CD14-positive monocyte (primary cell): ENCODE data around the gene HAPLN2. TPM values are rescaled to one million over a fixed set of nuclear protein-coding genes. Genes with fewer than 3 reads are reported as not detected.

Experiments used
- DNase-seq, 3 donors: peaks; one replicate each; pipeline ENCODE4 v3.0.0-alpha.2; 2011 to 2022
- H2AFZ ChIP-seq: 2 replicates; pipeline ENCODE4 v1.6.0; 2012; ENCODE audit warnings: mild to moderate bottlenecking, low read depth, low read length, inconsistent platforms; ENCODE audit not compliant: insufficient read depth, poor library complexity, severe bottlenecking
- H3K27ac ChIP-seq, 2 donors: 1 replicate in 1 of 2; 2 replicates in 1 of 2; pipeline ENCODE4 v1.5.1; 2012 to 2013; ENCODE audit warnings: low read length in 2 of 2, control low read depth in 1 of 2, inconsistent platforms in 1 of 2, low read depth in 1 of 2, mild to moderate bottlenecking in 1 of 2
- H3K27me3 ChIP-seq, 2 donors: one replicate each; pipeline versions ENCODE4 v1.6.0 to v1.6.1; 2011 to 2013; ENCODE audit warnings: low read length in 2 of 2; ENCODE audit not compliant: control insufficient read depth in 2 of 2, insufficient read depth in 2 of 2
- H3K36me3 ChIP-seq, 2 donors: replicated peaks in 1 of 2; 1 replicate in 1 of 2; 2 replicates in 1 of 2; pipeline versions ENCODE4 v1.5.1 to v1.6.1; 2012 to 2013; ENCODE audit warnings: low read length in 2 of 2, control low read depth in 1 of 2, inconsistent platforms in 1 of 2, mild to moderate bottlenecking in 1 of 2; ENCODE audit not compliant: insufficient read depth in 2 of 2, control insufficient read depth in 1 of 2
- H3K4me1 ChIP-seq, 2 donors: 1 replicate in 1 of 2; 2 replicates in 1 of 2; pipeline versions ENCODE4 v1.5.1 to v1.6.1; 2012 to 2013; ENCODE audit warnings: low read length in 2 of 2, control low read depth in 1 of 2, inconsistent platforms in 1 of 2, mild to moderate bottlenecking in 1 of 2, moderate library complexity in 1 of 2; ENCODE audit not compliant: insufficient read depth in 2 of 2, control insufficient read depth in 1 of 2
- H3K4me2 ChIP-seq: replicated peaks from 2 replicates; pipeline ENCODE3; 2012; ENCODE audit warnings: low read length, moderate library complexity, mild to moderate bottlenecking; ENCODE audit not compliant: poor library complexity, severe bottlenecking; ENCODE audit errors: extremely low read depth
- H3K4me3 ChIP-seq, 3 experiments: fragments of 200-600 bp in 1 of 3; sonication (generic) in 1 of 3; replicated peaks in 1 of 3; 1 replicate in 2 of 3; 2 replicates in 1 of 3; pipeline ENCODE4 v1.5.1; 2011 to 2013; ENCODE audit warnings: low read length in 3 of 3, mild to moderate bottlenecking in 3 of 3, control low read depth in 2 of 3, low read depth in 2 of 3, inconsistent platforms in 1 of 3, moderate library complexity in 1 of 3
- H3K79me2 ChIP-seq: 2 replicates; pipeline ENCODE4 v1.6.0; 2012; ENCODE audit warnings: mild to moderate bottlenecking, control low read depth, inconsistent platforms, low read length, moderate library complexity; ENCODE audit not compliant: insufficient read depth
- H3K9ac ChIP-seq: 2 replicates; pipeline ENCODE4 v1.6.0; 2017; ENCODE audit warnings: low read length, mild to moderate bottlenecking; ENCODE audit not compliant: insufficient read depth, poor library complexity, severe bottlenecking
- H3K9me3 ChIP-seq, 2 donors: replicated peaks in 1 of 2; 1 replicate in 1 of 2; 2 replicates in 1 of 2; pipeline versions ENCODE4 v1.5.1 to v1.6.1; 2012 to 2013; ENCODE audit warnings: low read length in 2 of 2, control low read depth in 1 of 2; ENCODE audit not compliant: control insufficient read depth in 1 of 2, insufficient read depth in 1 of 2
- H4K20me1 ChIP-seq: 2 replicates; pipeline ENCODE4 v1.6.0; 2012; ENCODE audit warnings: mild to moderate bottlenecking, low read length, control low read depth, moderate library complexity; ENCODE audit not compliant: insufficient read depth
- H3K27ac Mint-ChIP-seq, 7 donors: one replicate each; pipeline ENCODE4 v1.8.0; 2020; ENCODE audit warnings: mild to moderate bottlenecking in 7 of 7, mixed read lengths in 7 of 7, moderate library complexity in 6 of 7, inconsistent platforms in 2 of 7
- H3K27me3 Mint-ChIP-seq, 3 donors: one replicate each; pipeline ENCODE4 v1.8.0; 2021 to 2022; ENCODE audit warnings: low read depth in 3 of 3, mild to moderate bottlenecking in 3 of 3, mixed read lengths in 3 of 3, moderate library complexity in 3 of 3, inconsistent platforms in 1 of 3
- H3K36me3 Mint-ChIP-seq, 2 donors: one replicate each; pipeline ENCODE4 v1.8.0; 2020; ENCODE audit warnings: mixed read lengths in 2 of 2, inconsistent platforms in 1 of 2, mild to moderate bottlenecking in 1 of 2
- H3K4me1 Mint-ChIP-seq: one replicate; pipeline ENCODE4 v1.8.0; 2020; ENCODE audit warnings: mild to moderate bottlenecking, mixed read lengths
- H3K4me3 Mint-ChIP-seq, 2 donors: one replicate each; pipeline ENCODE4 v1.8.0; 2020; ENCODE audit warnings: mild to moderate bottlenecking in 2 of 2, mixed read lengths in 2 of 2, moderate library complexity in 1 of 2
- H3K9me3 Mint-ChIP-seq, 7 donors: one replicate each; pipeline ENCODE4 v1.8.0; 2020 to 2022; ENCODE audit warnings: mixed read lengths in 7 of 7, mild to moderate bottlenecking in 6 of 7, moderate library complexity in 6 of 7, inconsistent platforms in 2 of 7
- WGBS: methylation state at CpG from one replicate; pipeline ENCODE4 v1.1.5; 2013; ENCODE audit warnings: missing lambda C conversion rate; ENCODE audit not compliant: insufficient coverage; 5-methylcytosine and 5-hydroxymethylcytosine counted together
- intact Hi-C, 2 donors: fragments of 100-400 bp; cut with micrococcal nuclease; formaldehyde crosslinking; loops; one replicate each; pipeline versions ENCODE4 v1.15.0 to v1.15.1; 2023
- polyA plus RNA-seq, 3 donors: library from polyadenylated mRNA; depleted of rRNA in 1 of 3; unstranded in 2 of 3; stranded (reverse) in 1 of 3; fragments of 300-500 nt in 2 of 3; fragments of >200 nt in 1 of 3; fragmentation: Illumina TruSeq in 2 of 3; gene quantifications; 1 replicate in 2 of 3; 2 replicates in 1 of 3; pipeline ENCODE4 v1.2.3, GENCODE V29; 2012 to 2021
- TF ChIP-seq, protein P1 (sequence below): fragments of 200-600 bp; IDR thresholded peaks from one replicate; pipeline ENCODE4 v1.8.0; 2022; ENCODE audit warnings: antibody characterized with exemption, mild to moderate bottlenecking

HAPLN2 gene
- polyA plus RNA-seq, 3 donors = not detected

DNA sequence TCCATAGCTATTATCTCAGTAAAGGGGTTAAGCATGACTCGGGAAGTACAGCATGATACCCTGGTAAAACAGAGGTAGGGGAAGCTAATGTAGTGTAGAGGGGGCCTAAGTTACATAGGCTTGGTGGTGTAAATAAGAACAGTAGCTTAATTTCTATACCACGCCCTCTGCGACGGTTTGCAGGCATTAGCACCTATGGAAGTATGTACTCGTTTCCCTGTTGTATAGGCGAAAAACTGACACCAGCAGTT lies 28.1 kb upstream of the HAPLN2 start:
- H3K4me2 ChIP-seq = peak overlapping the region; percentile 95
- H3K27ac ChIP-seq = peak overlapping the region in 1 of 2 donors; percentile 84
- TF ChIP-seq, protein P1, sequence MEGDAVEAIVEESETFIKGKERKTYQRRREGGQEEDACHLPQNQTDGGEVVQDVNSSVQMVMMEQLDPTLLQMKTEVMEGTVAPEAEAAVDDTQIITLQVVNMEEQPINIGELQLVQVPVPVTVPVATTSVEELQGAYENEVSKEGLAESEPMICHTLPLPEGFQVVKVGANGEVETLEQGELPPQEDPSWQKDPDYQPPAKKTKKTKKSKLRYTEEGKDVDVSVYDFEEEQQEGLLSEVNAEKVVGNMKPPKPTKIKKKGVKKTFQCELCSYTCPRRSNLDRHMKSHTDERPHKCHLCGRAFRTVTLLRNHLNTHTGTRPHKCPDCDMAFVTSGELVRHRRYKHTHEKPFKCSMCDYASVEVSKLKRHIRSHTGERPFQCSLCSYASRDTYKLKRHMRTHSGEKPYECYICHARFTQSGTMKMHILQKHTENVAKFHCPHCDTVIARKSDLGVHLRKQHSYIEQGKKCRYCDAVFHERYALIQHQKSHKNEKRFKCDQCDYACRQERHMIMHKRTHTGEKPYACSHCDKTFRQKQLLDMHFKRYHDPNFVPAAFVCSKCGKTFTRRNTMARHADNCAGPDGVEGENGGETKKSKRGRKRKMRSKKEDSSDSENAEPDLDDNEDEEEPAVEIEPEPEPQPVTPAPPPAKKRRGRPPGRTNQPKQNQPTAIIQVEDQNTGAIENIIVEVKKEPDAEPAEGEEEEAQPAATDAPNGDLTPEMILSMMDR = no peak
- peak overlapping the region; percentile 79 for H3K9ac ChIP-seq
- WGBS = no CpG with 5 or more reads among the region's 6 CpGs
- H3K9me3 ChIP-seq = no peaks in the 10 kb centered on the region
- peak overlapping the region; percentile 97 for H2AFZ ChIP-seq
- Mint-ChIP-seq H3K27me3 (peaks cover 0 to 2% (median 0%) of the 10 kb centered on the region in 3 donors), H3K4me1 (peaks cover 17% of the 10 kb centered on the region), H3K27ac (peak overlapping the region; percentile 75 to 93 (median 91)), H3K4me3 (peak overlapping the region; percentile 82 to 93), H3K36me3 (peaks cover 21 to 25% of the 10 kb centered on the region in 2 donors), H3K9me3 (no peaks in the 10 kb centered on the region)
- H3K4me1 ChIP-seq = peaks cover 14 to 20% of the 10 kb centered on the region in 2 donors
- H4K20me1 ChIP-seq = no peaks in the 10 kb centered on the region
- DNase-seq = no peak
- peak overlapping the region; percentile 63 to 88 (median 70) for H3K4me3 ChIP-seq
- intact Hi-C loops = loop anchor here in 1 of 2 donors (1.0 kb wide), 1 partner anchor 9 kb away; no protein-coding TSS in a partner anchor
- H3K79me2 ChIP-seq = peaks cover 9% of the 10 kb centered on the region
- no peaks in the 10 kb centered on the region for H3K27me3 ChIP-seq
- H3K36me3 ChIP-seq = peaks cover 16 to 29% of the 10 kb centered on the region in 2 donors

DNA sequence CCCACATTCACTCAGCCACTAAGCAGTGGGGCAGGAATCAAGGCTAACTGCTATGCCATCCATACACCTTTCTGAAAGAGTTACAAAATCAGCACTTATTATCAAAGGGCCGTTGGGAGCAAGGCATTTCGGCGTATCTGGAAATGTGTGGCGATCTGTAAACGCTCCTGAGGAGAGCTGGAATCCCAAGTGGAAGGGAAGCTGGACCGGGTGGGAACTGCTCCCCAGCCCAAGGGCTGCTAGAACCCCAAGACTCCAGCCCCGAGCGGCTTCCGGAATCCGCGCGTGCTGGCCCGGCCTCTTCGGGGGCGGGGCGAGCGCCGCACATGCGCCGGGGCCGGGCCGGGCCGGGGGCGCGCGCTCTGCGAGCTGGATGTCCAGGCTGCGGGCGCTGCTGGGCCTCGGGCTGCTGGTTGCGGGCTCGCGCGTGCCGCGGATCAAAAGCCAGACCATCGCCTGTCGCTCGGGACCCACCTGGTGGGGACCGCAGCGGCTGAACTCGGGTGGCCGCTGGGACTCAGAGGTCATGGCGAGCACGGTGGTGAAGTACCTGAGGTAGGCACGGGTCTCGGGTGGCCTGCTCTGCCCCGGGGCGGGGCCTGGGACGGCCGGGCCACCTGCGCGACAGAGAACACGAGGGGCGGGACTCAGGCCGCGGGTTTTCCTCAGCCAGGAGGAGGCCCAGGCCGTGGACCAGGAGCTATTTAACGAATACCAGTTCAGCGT lies 27.6 kb upstream of the HAPLN2 start, which contains the start of gene NAXE:
NAXE (plus strand) TSS at position 345 of the 726 bp plus-strand sequence; CDS start at position 374, 29 bp downstream.
- H3K4me2 ChIP-seq = peak within 1 kb of the TSS; percentile 95
- intact Hi-C loops = loop anchor here in 1 of 2 donors (1.0 kb wide), 1 partner anchor 9 kb away; no protein-coding TSS in a partner anchor
- H3K9ac ChIP-seq = peak within 1 kb of the TSS; percentile 79
- under 1% methylated on average over 60 of the region's 60 CpGs for WGBS
- TF ChIP-seq, protein P1 = no peak
- H3K27me3 ChIP-seq = no peaks in the 10 kb centered on the region
- H4K20me1 ChIP-seq = no peaks in the 10 kb centered on the region
- H3K27ac Mint-ChIP-seq = peak within 1 kb of the TSS; percentile 75 to 93 (median 91)
- peaks cover 14 to 20% of the 10 kb centered on the region in 2 donors for H3K4me1 ChIP-seq
- peaks cover 0 to 2% (median 0%) of the 10 kb centered on the region in 3 donors for H3K27me3 Mint-ChIP-seq
- H3K4me3 ChIP-seq = peak within 1 kb of the TSS; percentile 63 to 88 (median 70)
- H3K9me3 ChIP-seq = no peaks in the 10 kb centered on the region
- H3K27ac ChIP-seq = peak within 1 kb of the TSS; percentile 25 to 84
- peaks cover 17% of the 10 kb centered on the region for H3K4me1 Mint-ChIP-seq
- no peaks in the 10 kb centered on the region for H3K9me3 Mint-ChIP-seq
- DNase-seq = peak; percentile 41 to 69 (median 64)
- peaks cover 9% of the 10 kb centered on the region for H3K79me2 ChIP-seq
- H3K36me3 ChIP-seq = peaks cover 18 to 34% of the 10 kb centered on the region in 2 donors
- peak within 1 kb of the TSS; percentile 97 for H2AFZ ChIP-seq
- peaks cover 26 to 28% of the 10 kb centered on the region in 2 donors for H3K36me3 Mint-ChIP-seq
- H3K4me3 Mint-ChIP-seq = peak within 1 kb of the TSS; percentile 82 to 93
